GM11168 (cell line): ENCODE measurements around the gene ASIC4.

Experiments used
- in situ Hi-C: fragments of 300-500 bp; cut with MboI; formaldehyde crosslinking; loops from one replicate; pipeline ENCODE4 v1.12.0; 2022; ENCODE audit warnings: low sequenced_read_pairs; ENCODE audit not compliant: unreplicated experiment

Gene ASIC4, protein sequence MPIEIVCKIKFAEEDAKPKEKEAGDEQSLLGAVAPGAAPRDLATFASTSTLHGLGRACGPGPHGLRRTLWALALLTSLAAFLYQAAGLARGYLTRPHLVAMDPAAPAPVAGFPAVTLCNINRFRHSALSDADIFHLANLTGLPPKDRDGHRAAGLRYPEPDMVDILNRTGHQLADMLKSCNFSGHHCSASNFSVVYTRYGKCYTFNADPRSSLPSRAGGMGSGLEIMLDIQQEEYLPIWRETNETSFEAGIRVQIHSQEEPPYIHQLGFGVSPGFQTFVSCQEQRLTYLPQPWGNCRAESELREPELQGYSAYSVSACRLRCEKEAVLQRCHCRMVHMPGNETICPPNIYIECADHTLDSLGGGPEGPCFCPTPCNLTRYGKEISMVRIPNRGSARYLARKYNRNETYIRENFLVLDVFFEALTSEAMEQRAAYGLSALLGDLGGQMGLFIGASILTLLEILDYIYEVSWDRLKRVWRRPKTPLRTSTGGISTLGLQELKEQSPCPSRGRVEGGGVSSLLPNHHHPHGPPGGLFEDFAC

DNA sequence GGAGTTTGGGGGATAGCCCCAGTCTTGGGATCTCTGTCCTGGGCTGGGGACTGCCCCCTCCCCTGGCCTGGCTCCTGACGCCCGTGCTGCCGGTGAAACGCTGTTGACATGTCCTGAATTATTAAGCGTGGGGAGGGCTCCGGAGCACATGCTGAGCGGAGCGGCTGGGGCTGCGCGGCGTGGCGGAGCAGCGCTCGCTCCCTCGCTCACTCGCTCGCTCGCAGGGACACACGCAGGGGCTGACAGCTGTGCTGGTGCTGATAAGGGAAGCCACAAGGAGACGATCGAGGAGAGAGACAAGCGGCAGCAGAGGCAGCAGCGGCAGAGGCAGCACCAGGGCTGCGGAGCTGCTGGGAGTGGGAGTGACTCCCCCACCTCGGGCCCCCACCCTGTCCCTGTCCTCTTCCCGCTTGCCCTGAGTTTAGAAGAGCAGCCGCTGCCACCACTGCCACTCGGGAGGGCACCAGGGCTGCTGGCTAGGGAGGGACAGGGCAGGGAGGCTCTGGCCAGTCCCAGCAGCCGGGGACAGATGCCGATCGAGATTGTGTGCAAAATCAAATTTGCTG lies at the start of gene ASIC4:
TSS of gene ASIC4 (plus strand) at position 287 of the 566 bp plus-strand sequence. CDS start at position 530, 243 bp downstream.
- in situ Hi-C loops, result no loop called here

DNA sequence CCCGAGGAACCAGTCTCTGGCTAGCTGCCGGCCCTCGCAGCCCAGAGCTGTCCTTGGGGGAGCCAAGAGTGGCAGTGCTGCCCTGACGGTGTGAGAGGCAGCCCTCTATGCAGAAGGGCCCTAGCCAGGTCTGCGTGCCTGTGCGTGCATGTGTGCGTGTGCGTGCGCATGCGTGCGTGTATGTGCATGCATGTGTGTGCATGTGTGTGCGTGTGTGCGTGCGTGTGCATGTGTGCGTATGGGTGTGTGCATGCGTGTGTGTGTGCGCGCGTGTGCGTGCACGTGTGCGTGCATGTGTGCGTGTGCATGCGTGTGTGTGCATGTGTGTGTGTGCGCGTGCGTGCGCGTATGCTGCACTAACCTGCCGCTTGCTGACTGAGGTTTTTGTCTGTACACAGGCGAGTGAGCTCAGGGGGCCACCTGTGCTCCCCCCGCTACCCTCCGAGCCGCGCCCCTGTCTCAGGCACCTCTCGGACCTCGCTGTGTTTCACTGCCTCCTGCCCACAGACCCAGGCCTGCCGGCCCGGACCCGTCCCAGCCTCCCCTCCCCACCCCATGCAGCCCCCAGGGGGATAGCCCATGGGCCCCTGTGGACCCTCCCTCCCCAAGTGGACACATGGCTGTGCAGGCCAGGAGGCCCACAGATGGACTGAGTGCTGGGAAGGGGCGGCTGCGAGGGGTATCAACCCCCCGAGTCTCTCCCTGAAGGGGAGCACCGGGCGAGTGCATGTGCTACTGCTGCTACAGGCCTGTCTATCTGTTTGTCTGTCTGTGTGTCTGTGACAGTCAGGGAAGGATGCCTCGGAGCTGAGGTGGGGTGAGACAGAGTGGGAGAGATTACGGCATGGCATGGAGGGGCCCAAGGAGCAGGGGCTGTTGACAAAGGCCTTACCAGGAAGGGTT lies 48.4 kb upstream of the ASIC4 start:
- in situ Hi-C loops, result no loop called here

DNA sequence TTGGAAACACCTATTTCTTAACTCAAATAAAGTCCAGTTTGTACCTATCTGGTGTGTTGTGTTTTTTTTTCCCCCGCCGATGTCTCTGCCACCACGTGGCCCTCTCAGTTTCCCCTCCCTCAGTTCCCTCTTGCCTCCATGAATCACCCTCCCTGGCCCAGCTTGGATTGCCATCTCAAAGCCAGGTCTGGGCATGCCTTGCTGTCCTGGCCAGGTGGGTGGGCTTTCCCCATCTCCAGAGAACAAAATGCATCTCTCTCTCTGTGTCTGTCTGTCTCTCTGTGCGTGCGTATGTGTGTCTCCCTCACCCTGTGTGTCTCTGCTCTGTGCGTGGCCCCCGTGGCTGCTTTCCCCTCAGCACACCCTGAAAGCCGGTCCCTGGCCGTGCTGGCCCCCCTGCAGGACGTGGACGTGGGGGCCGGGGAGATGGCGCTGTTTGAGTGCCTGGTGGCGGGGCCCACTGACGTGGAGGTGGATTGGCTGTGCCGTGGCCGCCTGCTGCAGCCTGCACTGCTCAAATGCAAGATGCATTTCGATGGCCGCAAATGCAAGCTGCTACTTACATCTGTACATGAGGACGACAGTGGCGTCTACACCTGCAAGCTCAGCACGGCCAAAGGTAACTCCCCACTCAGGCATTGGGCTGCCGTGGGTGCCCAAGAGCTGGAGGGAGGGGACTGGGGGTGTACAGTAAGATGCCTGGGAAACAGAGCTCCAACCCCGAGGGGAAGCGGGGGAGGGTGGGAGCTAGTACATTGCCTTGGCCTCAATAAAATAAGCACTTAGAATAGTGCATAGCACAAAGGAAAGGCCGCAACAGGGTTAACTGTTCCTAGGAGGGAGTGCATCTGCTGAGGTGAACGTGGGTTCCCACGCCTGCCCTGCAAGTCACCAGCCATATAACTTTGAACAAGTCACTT lies 47.2 kb upstream of the ASIC4 start:
- in situ Hi-C loops, result no loop called here

DNA sequence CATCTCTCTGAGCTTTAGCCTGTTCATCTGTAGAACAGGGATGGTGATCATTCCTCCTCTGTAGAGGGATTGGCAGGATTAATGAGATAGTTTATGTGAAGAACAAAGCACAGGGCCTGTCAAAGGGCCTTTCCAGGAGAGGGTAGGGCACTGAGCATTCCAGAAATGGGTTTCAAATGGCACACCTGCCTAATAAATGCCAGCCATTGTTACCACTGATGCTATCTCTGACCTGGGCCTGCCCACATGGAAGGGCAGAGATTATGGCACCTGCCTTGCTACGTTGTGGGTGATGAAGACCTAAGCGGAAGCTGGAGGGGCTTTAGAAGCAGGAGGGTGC lies 46.6 kb upstream of the ASIC4 start:
- in situ Hi-C loops, result no loop called here

DNA sequence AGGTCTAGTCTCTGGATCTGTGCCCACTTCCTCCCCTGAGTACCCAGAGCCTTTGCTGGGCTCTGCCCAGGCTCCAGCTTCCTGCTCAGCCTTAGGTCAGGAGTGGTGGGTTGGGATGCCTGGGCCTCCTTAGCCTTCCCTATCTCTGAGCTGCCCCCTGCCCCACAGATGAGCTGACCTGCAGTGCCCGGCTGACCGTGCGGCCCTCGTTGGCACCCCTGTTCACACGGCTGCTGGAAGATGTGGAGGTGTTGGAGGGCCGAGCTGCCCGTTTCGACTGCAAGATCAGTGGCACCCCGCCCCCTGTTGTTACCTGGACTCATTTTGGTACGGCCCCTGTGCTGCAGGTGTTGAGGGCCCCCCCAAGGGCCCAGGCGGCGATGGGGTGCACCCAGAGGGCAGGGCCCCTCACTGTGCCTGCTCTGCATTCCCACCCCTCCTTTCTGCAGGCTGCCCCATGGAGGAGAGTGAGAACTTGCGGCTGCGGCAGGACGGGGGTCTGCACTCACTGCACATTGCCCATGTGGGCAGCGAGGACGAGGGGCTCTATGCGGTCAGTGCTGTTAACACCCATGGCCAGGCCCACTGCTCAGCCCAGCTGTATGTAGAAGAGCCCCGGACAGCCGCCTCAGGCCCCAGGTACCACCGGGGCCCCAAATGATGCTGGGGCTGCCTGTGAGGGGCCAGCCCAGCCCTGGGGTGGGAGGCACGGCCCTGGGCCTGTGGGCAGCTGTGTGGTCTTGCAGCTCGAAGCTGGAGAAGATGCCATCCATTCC lies 45.7 kb upstream of the ASIC4 start:
- in situ Hi-C loops, result no loop called here

DNA sequence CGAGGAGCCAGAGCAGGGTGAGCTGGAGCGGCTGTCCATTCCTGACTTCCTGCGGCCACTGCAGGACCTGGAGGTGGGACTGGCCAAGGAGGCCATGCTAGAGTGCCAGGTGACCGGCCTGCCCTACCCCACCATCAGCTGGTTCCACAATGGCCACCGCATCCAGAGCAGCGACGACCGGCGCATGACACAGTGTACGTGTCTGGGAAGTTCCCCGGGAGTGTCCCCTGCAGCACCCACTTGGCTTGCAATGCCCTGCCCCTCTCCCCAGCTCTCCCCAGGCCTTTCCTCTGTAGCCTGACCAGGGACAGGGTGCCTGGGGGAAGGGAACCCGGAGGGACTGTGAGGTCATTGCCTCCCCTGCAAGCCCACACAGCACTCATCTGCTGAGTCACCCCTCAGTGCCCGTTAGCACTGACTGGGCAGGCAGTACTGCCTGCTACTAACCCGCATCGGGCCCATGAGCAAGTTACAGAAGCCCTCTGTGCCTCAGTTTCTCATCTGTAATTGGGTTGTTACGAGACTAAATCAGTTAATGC lies 45.0 kb upstream of the ASIC4 start:
- in situ Hi-C loops, result no loop called here

DNA sequence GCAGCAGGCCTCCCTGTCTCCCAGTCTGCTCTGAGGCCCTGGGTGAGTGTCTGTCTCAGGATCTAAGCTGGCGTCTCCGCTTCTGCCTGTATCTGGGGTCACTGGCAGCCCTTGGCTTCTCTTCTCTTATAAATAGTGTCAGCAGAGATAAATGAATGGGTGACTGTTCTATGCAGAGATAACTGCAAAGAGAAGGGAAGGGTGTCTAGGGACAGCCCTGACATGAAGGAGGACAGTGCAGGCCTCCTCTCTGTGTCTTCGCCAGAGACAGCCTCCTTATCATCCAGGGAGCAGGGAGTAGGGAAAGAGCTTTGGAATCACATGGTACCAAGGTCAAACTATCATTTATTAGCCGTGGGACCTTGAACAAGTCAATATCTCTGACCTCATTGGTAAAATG lies 43.9 kb upstream of the ASIC4 start:
- in situ Hi-C loops, result loop anchor here (10.0 kb wide), 1 partner anchor 54 kb away; no protein-coding TSS in a partner anchor

DNA sequence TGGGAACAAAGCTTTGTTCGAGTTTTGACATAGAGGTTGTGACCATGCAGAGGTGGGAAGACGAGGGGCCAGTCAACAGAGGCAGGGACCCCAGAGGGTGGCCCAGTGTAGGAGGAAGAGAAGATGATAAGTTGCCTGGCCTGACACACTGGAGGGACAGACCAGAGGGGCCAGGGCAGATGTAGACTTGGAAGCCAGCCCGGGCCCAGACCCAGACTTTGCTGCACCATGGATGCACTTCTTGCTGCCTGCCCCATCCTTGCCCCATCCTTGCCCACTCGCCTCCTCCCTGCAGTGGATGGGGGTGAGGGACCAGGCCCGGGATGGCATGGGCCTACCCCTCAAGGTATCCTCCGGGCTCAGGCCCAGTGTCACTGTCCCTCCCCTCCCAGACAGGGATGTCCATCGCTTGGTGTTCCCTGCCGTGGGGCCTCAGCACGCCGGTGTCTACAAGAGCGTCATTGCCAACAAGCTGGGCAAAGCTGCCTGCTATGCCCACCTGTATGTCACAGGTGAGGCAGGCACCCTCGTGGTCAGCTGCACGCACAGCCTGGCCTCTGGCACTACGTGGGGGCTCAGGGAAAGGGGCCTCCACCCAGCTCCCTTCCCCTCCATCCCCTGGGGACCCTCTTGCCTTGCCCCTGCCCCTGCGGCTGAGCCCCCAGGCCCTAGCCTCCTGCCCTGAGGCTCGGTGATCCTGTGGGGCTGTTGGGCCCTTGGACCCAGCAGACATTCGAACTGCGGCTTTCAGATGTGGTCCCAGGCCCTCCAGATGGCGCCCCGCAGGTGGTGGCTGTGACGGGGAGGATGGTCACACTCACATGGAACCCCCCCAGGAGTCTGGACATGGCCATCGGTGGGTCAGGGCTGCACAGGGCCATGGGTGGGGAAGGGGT lies 42.6 kb upstream of the ASIC4 start:
- in situ Hi-C loops, result loop anchor here (10.0 kb wide), 1 partner anchor 53 kb away; no protein-coding TSS in a partner anchor

DNA sequence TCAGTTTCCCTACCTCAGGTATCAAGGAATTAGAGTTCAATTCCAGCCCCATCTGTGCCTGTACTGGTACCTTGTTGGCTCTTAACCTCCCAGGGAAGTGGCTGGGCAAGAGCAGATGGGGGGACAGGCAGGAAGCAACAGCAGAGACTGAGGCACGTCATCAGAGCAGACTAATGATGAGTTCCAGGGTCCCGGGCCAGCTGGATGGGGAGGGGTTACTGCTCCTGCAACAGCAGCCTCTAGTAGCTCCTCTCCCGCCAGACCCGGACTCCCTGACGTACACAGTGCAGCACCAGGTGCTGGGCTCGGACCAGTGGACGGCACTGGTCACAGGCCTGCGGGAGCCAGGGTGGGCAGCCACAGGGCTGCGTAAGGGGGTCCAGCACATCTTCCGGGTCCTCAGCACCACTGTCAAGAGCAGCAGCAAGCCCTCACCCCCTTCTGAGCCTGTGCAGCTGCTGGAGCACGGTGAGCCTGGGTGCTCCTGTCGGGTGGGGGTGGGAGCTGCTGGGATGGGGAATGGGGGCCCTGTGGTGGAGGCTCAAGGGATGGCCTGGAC lies 41.6 kb upstream of the ASIC4 start:
- in situ Hi-C loops, result loop anchor here (10.0 kb wide), 1 partner anchor 52 kb away; no protein-coding TSS in a partner anchor

DNA sequence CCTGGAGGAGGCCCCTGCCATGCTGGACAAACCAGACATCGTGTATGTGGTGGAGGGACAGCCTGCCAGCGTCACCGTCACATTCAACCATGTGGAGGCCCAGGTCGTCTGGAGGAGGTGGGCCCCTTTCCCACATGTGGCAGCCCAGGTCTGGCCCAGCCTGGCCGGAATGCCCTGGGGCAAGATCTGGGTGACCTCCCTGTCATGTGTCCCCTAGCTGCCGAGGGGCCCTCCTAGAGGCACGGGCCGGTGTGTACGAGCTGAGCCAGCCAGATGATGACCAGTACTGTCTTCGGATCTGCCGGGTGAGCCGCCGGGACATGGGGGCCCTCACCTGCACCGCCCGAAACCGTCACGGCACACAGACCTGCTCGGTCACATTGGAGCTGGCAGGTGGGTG lies 40.8 kb upstream of the ASIC4 start:
- in situ Hi-C loops, result loop anchor here (10.0 kb wide), 1 partner anchor 51 kb away; no protein-coding TSS in a partner anchor

DNA sequence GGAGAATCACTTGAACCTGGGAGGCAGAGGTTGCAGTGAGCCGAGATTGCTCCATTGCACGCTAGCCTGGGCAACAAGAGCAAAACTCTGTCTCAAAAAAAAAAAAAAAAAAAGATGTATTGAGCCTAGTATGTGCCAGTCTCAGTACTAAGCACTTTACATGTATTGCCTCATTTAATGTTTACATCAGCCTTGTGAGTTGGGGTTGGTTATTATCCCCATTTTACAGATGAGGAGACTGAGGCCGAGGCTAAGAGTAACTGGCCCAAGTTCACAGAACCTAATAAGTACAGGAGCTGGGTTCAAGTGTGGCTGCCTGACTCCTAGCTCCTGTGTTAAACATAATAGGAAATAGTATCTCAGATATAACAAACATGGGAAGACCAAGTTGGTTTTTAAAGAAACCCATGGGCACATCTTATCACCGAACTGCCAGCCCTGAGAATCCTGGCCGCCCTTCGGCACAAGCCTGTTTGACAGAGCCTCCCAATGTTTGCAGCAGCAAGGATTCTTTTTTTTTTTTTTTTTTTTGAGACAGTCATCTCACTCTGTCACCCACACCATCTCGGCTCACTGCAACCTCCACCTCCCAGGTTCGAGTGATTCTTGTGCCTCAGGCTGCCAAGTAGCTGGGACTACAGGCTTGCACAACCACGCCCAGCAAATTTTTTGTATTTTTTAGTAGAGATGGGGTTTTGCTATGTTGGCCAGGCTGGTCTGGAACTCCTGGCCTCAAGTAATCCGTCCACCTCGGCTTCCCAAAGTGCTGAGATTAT lies 39.8 kb upstream of the ASIC4 start:
- in situ Hi-C loops, result loop anchor here (10.0 kb wide), 1 partner anchor 50 kb away; no protein-coding TSS in a partner anchor

DNA sequence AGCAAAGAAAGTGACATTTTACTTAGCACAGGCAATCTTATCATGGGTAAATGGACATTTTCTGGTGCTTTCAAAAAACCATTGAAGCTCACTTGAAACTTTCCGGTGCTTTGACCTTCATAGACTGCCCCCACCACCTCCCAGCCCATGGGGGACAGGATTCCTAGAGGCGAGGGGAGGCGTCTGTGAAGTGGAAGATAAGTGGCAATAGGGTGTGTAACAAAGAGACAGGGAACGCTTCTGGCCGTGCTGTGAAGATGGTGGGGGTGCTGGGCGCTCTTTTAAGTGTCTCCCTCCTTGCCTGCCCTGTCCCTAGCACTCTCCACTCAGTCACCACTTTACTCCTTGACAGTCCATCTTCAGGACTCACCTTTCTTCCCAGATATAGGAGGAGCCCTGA lies 39.0 kb upstream of the ASIC4 start:
- in situ Hi-C loops, result loop anchor here (10.0 kb wide), 1 partner anchor 50 kb away; no protein-coding TSS in a partner anchor

DNA sequence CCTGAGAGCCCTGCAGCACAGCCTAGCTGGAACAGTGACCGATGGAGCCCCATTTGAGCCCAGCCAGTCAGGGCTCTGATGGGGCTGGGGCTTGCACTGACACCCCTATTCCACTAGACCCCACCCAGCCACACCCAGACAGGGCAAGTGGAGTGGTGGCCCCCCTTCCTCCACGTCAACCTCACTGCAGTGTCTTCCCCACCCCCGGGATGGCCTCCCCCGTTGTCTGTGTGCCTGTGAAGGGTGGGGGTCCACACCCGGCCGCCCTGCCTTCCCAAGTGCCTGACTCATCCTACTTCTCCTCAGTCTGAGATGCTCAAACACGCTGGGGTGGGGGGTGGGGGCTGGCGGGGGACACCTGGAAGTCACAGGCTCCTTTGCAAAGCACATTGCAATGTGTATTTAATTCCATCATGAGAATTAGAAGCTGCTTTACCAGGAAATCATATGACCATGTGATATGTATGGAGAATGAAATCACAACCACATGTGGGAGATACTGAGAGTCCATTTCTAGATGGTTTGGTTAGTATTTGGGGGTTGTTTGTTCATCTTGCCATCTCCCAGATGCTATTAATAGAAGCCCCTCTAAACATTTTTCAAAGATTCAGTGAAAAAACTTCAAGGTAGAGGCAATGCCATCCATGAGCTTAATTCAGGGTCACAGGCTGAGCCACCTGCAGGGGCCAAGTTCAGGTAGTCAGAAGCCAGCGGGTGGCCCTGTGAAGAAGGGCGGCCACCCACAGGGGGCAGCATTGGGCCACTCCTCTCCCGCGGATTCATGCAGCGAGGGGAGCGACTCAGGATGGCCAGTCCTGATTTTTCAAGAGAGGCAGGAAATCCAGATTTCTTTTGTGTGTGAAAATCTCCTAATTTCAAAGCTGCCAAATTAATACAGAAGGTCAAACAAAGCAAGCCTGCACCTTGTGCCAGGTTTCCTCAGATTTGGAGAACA lies 38.3 kb upstream of the ASIC4 start:
- in situ Hi-C loops, result loop anchor here (10.0 kb wide), 1 partner anchor 49 kb away; no protein-coding TSS in a partner anchor

DNA sequence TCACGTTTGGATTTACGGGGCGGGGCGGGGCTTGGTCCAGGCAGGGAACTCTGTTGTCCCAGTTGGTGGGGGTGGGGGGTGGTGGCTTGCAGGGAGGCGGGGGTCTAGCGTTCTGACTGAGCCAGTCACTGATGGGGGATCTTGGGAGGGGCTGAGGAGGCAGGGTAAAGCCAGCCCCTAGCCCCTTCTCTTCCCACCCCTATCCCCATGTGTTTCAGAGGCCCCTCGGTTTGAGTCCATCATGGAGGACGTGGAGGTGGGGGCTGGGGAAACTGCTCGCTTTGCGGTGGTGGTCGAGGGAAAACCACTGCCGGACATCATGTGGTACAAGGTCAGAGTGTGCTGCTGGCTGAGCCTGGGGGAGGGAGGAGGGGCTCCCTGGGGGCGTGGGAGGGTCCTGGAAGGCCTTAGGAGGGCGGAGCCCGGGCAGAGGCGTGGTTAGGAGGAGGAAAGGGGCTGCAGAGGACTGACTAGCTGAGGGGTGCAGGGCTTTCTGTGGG lies 37.6 kb upstream of the ASIC4 start:
- in situ Hi-C loops, result loop anchor here (10.0 kb wide), 1 partner anchor 48 kb away; no protein-coding TSS in a partner anchor

DNA sequence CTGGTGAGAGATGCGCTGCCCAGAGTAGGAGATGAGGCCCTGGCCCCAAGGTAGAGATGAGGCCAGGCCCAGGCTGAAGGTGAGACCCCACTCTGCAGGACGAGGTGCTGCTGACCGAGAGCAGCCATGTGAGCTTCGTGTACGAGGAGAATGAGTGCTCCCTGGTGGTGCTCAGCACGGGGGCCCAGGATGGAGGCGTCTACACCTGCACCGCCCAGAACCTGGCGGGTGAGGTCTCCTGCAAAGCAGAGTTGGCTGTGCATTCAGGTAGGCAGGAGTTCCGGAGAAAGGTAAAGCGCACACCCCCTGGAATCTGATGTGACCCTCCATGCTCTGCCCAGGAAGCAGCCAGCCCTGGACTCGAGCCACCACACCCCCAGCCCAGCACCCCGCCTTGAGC lies 37.1 kb upstream of the ASIC4 start:
- in situ Hi-C loops, result loop anchor here (10.0 kb wide), 1 partner anchor 48 kb away; no protein-coding TSS in a partner anchor
